Endodermal cell (in vitro differentiated cells): Measurements from ENCODE around the gene GRM7. TPM values are rescaled to one million over a fixed set of nuclear protein-coding genes. Genes with fewer than 3 reads are reported as not detected.

Experiments used
- DNase-seq: peaks from one replicate; pipeline ENCODE4 v3.0.0-alpha.2; 2017
- H3K27ac ChIP-seq: 2 replicates; pipeline ENCODE4 v1.5.1; 2013; ENCODE audit warnings: mild to moderate bottlenecking, low read depth, low read length, moderate library complexity
- H3K27me3 ChIP-seq: 2 replicates; pipeline ENCODE4 v1.6.1; 2013; ENCODE audit warnings: mild to moderate bottlenecking, low read length, moderate library complexity; ENCODE audit not compliant: insufficient read depth, control insufficient read depth, poor library complexity, severe bottlenecking
- H3K36me3 ChIP-seq: 2 replicates; pipeline ENCODE4 v1.7.0; 2013; ENCODE audit warnings: mild to moderate bottlenecking, low read length, moderate library complexity; ENCODE audit not compliant: control insufficient read depth, insufficient read depth
- H3K4me1 ChIP-seq: one replicate; pipeline ENCODE4 v1.7.0; 2013; ENCODE audit warnings: low read length; ENCODE audit not compliant: control insufficient read depth, insufficient read depth
- H3K4me3 ChIP-seq: 2 replicates; pipeline ENCODE4 v1.5.1; 2013; ENCODE audit warnings: mild to moderate bottlenecking, low read length, moderate library complexity
- H3K9ac ChIP-seq: 2 replicates; pipeline ENCODE4 v1.6.1; 2013; ENCODE audit warnings: mild to moderate bottlenecking, low read length, moderate library complexity; ENCODE audit not compliant: poor library complexity, severe bottlenecking; ENCODE audit errors: extremely low read depth
- H3K9me3 ChIP-seq: 2 replicates; pipeline ENCODE4 v1.6.1; 2013; ENCODE audit warnings: mild to moderate bottlenecking, low read length, moderate library complexity; ENCODE audit not compliant: control insufficient read depth
- H3K27ac Mint-ChIP-seq: 2 replicates; pipeline ENCODE4 v1.8.0; 2020; ENCODE audit warnings: mixed read lengths
- H3K27me3 Mint-ChIP-seq: 2 replicates; pipeline ENCODE4 v1.8.0; 2021; ENCODE audit warnings: mild to moderate bottlenecking, mixed read lengths; ENCODE audit not compliant: insufficient read depth
- H3K36me3 Mint-ChIP-seq: 2 replicates; pipeline ENCODE4 v1.8.0; 2020; ENCODE audit warnings: low read depth, mixed read lengths
- H3K4me1 Mint-ChIP-seq: 2 replicates; pipeline ENCODE4 v1.8.0; 2020; ENCODE audit warnings: mixed read lengths
- H3K4me3 Mint-ChIP-seq: 2 replicates; pipeline ENCODE4 v1.8.0; 2020; ENCODE audit warnings: mild to moderate bottlenecking, moderate library complexity, mixed read lengths
- H3K9me3 Mint-ChIP-seq: 2 replicates; pipeline ENCODE4 v1.8.0; 2020; ENCODE audit warnings: mild to moderate bottlenecking, mixed read lengths
- CTCF ChIP-seq: fragments of 200-600 bp; sonication (generic); conservative IDR thresholded peaks from 2 replicates; pipeline ENCODE4 v1.5.0; 2021; ENCODE audit warnings: antibody characterized with exemption, mild to moderate bottlenecking
- WGBS, 2 experiments: methylation state at CpG; one replicate each; pipeline versions ENCODE4 v1.1.5 to v1.1.7; 2013; ENCODE audit warnings: missing lambda C conversion rate in 2 of 2, mixed read lengths in 1 of 2; ENCODE audit not compliant: insufficient coverage in 1 of 2, insufficient read length in 1 of 2; 5-methylcytosine and 5-hydroxymethylcytosine counted together
- total RNA-seq, 2 donors: library from RNA; stranded (reverse); fragmentation: NEBNext Ultra II Directional in 1 of 2; extraction: Animal tissue kit (Norgen Biotek cat#: 25700) in 1 of 2; gene quantifications; 2 replicates in 1 of 2; 3 replicates in 1 of 2; pipeline ENCODE4 v1.2.1, GENCODE V29; 2021

The GRM7 gene
- total RNA-seq, 2 donors from 2014 or later, result 0.11 to 0.73 TPM

DNA sequence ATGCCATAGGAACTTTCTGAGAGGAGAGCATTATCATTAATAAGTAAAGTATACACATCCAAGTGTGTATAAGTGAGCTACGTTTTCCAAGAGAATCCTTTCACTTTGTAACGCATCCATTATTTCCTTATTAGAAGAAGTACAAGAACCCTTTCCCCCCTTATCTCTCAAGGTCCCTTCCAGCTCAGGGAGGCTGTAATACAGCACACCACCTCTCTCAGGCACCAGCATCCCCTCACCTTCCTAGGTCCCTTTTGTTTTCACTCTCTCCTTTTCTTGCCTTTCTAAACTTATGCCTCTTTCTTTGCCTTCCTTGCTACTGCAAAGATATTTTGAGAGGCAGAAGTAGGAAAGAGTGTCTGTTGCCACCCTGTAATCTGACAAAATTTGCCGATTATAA lies 446.0 kb downstream of the GRM7 start:
- Histone ChIP-seq H3K4me3 (no peak overlapping the region), H3K9me3 (peaks cover 8% of the 10 kb centered on the region), H3K9ac (no peak overlapping the region), H3K36me3 (no peaks in the 10 kb centered on the region), H3K27me3 (no peaks in the 10 kb centered on the region), H3K27ac (no peak overlapping the region), H3K4me1 (no peaks in the 10 kb centered on the region)
- DNase-seq, result no peak
- H3K9me3 Mint-ChIP-seq, result peaks cover 15% of the 10 kb centered on the region
- peaks cover 16% of the 10 kb centered on the region for H3K4me1 Mint-ChIP-seq
- no peak overlapping the region for H3K4me3 Mint-ChIP-seq
- H3K36me3 Mint-ChIP-seq, result peaks cover 2% of the 10 kb centered on the region
- TF ChIP-seq CTCF, result no peak
- no peak overlapping the region for H3K27ac Mint-ChIP-seq
- H3K27me3 Mint-ChIP-seq, result no peaks in the 10 kb centered on the region
- WGBS, 2 experiments, result 95 to 100% methylated on average over 1 to 3 of the region's 3 CpGs

DNA sequence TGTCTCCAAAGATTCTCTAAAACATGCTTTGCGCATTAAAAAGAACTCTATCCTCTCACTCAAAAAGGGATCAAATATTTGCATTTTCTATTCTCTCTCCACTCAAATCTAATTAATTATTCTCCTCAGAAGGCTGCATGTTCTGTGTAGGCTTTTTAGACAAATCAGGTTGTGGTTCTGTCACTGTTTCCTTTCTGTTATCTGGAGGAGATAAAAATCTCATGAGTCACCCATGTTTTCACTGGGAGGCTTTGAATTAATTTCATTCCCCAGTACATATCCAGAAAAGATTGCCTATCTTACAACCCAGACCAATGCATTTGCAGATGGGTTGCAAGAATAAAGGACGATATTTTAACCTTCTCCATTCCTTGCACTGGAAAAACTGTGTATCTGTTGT lies 446.5 kb downstream of the GRM7 start:
- peaks cover 15% of the 10 kb centered on the region for H3K9me3 Mint-ChIP-seq
- peaks cover 2% of the 10 kb centered on the region for H3K36me3 Mint-ChIP-seq

DNA sequence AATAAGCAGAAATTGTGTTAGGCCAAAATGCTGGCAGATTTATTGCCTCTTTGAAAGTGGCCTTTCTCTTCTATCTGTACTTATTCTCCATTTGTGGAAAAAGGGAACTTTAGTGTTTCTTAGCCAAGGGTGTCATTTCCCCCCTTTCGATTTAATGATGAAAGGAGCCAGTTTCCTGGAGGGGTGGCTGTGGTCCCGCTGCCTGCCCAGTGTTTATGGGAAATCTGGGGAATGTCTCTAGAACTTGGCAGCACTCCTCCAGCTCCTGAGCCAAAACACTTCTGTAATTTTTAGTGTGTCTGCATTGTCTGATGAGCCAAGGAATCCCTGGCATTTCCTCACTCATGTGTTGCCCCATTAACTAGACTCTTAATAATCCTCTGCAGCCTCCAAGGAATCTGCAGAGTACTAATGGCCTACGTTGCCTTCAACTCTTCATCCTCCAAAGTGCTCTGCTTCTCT lies 448.8 kb downstream of the GRM7 start:
- Histone ChIP-seq H3K36me3 (no peaks in the 10 kb centered on the region), H3K4me1 (no peaks in the 10 kb centered on the region), H3K27me3 (no peaks in the 10 kb centered on the region), H3K9me3 (no peaks in the 10 kb centered on the region), H3K4me3 (no peak overlapping the region), H3K9ac (no peak overlapping the region), H3K27ac (no peak overlapping the region)
- no peak overlapping the region for H3K27ac Mint-ChIP-seq
- H3K27me3 Mint-ChIP-seq, result no peaks in the 10 kb centered on the region
- 85 to 86% methylated on average over 2 to 3 of the region's 3 CpGs for WGBS, 2 experiments
- H3K9me3 Mint-ChIP-seq, result peaks cover 3% of the 10 kb centered on the region
- no peaks in the 10 kb centered on the region for H3K36me3 Mint-ChIP-seq
- TF ChIP-seq CTCF, result no peak
- H3K4me1 Mint-ChIP-seq, result peaks cover 16% of the 10 kb centered on the region
- no peak overlapping the region for H3K4me3 Mint-ChIP-seq
- no peak for DNase-seq

More for the DNA sequence above, 446.5 kb downstream of the GRM7 start:
- H3K9me3 ChIP-seq, result peaks cover 8% of the 10 kb centered on the region
- H3K27ac ChIP-seq, result no peak overlapping the region
- no peaks in the 10 kb centered on the region for H3K27me3 ChIP-seq
- Mint-ChIP-seq H3K4me1 (peaks cover 16% of the 10 kb centered on the region), H3K27ac (no peak overlapping the region), H3K4me3 (no peak overlapping the region), H3K27me3 (no peaks in the 10 kb centered on the region)
- H3K4me1 ChIP-seq, result no peaks in the 10 kb centered on the region
- H3K9ac ChIP-seq, result no peak overlapping the region
- no peak for TF ChIP-seq CTCF
- no peak overlapping the region for H3K4me3 ChIP-seq
- DNase-seq, result no peak
- 89 to 100% methylated on average over 1 to 2 of the region's 2 CpGs for WGBS, 2 experiments
- H3K36me3 ChIP-seq, result no peaks in the 10 kb centered on the region
